WTC11 (cell line): ENCODE results near the gene FAM193A.

Source experiments
- FOXK1 ChIP-seq: sonication (generic); formaldehyde crosslinking; IDR thresholded peaks from 2 replicates; pipeline ENCODE4 v1.8.0; 2022; ENCODE audit warnings: mild to moderate bottlenecking, moderate library complexity, missing genetic modification reagents
- MYBL2 ChIP-seq: sonication (generic); formaldehyde crosslinking; IDR thresholded peaks from 2 replicates; pipeline ENCODE4 v1.8.1; 2023; ENCODE audit warnings: mild to moderate bottlenecking, moderate library complexity, missing genetic modification reagents
- NFE2L1 ChIP-seq: sonication (generic); formaldehyde crosslinking; IDR thresholded peaks from 2 replicates; pipeline ENCODE4 v1.8.1; 2023; ENCODE audit warnings: missing genetic modification reagents
- NR3C1 ChIP-seq: sonication (generic); formaldehyde crosslinking; conservative IDR thresholded peaks from 2 replicates; pipeline ENCODE4 v1.8.1; 2023; ENCODE audit warnings: low read depth, mild to moderate bottlenecking, missing genetic modification reagents
- SMAD3 ChIP-seq: sonication (generic); formaldehyde crosslinking; IDR thresholded peaks from 2 replicates; pipeline ENCODE4 v1.8.0; 2022; ENCODE audit warnings: missing genetic modification reagents, mild to moderate bottlenecking, borderline replicate concordance
- TF ChIP-seq, protein P1 (sequence below): sonication (generic); formaldehyde crosslinking; IDR thresholded peaks from 2 replicates; pipeline ENCODE4 v1.8.0; 2022; ENCODE audit warnings: mild to moderate bottlenecking, missing genetic modification reagents
- TF ChIP-seq, protein P2 (sequence below): sonication (generic); formaldehyde crosslinking; conservative IDR thresholded peaks from 2 replicates; pipeline ENCODE4 v1.8.1; 2022; ENCODE audit warnings: mild to moderate bottlenecking, missing genetic modification reagents
- TF ChIP-seq, protein P3 (sequence below): fragments of 200-600 bp; IDR thresholded peaks from 2 replicates; pipeline ENCODE4 v1.8.0; 2022; ENCODE audit warnings: antibody characterized with exemption
- TF ChIP-seq, protein P4 (sequence below): sonication (generic); formaldehyde crosslinking; IDR thresholded peaks from 2 replicates; pipeline ENCODE4 v1.8.1; 2023; ENCODE audit warnings: mild to moderate bottlenecking, missing genetic modification reagents, moderate library complexity
- TF ChIP-seq, protein P5 (sequence below): sonication (generic); formaldehyde crosslinking; IDR thresholded peaks from 2 replicates; pipeline ENCODE4 v1.8.0; 2023; ENCODE audit warnings: missing genetic modification reagents
- TF ChIP-seq, protein P6 (sequence below): sonication (generic); formaldehyde crosslinking; IDR thresholded peaks from 2 replicates; pipeline ENCODE4 v1.8.1; 2023; ENCODE audit warnings: mild to moderate bottlenecking, moderate library complexity, missing genetic modification reagents

DNA sequence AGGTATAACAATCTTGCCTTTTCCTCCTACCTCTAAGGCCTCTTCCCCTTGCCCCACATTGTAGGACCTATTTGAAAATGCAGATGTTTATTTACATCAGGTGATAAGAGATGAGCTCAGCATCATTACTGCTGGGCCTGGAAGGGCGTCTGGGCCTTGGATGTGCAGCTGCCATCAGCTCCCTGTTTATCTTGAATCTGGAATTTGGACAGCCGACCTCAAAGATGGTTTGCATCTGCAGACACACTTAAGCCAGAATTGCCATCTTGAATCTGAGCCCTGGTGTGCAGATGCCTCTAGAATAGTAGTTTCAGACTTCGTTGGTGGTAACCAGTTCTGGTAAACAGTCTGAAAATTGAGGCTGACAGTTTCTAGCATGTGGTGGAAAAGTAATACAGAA lies 59.0 kb downstream of the FAM193A start:
- TF ChIP-seq, protein P1, sequence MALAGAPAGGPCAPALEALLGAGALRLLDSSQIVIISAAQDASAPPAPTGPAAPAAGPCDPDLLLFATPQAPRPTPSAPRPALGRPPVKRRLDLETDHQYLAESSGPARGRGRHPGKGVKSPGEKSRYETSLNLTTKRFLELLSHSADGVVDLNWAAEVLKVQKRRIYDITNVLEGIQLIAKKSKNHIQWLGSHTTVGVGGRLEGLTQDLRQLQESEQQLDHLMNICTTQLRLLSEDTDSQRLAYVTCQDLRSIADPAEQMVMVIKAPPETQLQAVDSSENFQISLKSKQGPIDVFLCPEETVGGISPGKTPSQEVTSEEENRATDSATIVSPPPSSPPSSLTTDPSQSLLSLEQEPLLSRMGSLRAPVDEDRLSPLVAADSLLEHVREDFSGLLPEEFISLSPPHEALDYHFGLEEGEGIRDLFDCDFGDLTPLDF (CRISPR knock-in tag): no peak
- TF ChIP-seq NR3C1 (CRISPR knock-in tag) (no peak), SMAD3 (CRISPR knock-in tag) (no peak), FOXK1 (CRISPR knock-in tag) (no peak), NFE2L1 (no peak), MYBL2 (CRISPR knock-in tag) (no peak)
- TF ChIP-seq, protein P2, sequence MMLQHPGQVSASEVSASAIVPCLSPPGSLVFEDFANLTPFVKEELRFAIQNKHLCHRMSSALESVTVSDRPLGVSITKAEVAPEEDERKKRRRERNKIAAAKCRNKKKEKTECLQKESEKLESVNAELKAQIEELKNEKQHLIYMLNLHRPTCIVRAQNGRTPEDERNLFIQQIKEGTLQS (CRISPR knock-in tag): no peak
- TF ChIP-seq, protein P3, sequence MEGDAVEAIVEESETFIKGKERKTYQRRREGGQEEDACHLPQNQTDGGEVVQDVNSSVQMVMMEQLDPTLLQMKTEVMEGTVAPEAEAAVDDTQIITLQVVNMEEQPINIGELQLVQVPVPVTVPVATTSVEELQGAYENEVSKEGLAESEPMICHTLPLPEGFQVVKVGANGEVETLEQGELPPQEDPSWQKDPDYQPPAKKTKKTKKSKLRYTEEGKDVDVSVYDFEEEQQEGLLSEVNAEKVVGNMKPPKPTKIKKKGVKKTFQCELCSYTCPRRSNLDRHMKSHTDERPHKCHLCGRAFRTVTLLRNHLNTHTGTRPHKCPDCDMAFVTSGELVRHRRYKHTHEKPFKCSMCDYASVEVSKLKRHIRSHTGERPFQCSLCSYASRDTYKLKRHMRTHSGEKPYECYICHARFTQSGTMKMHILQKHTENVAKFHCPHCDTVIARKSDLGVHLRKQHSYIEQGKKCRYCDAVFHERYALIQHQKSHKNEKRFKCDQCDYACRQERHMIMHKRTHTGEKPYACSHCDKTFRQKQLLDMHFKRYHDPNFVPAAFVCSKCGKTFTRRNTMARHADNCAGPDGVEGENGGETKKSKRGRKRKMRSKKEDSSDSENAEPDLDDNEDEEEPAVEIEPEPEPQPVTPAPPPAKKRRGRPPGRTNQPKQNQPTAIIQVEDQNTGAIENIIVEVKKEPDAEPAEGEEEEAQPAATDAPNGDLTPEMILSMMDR: no peak
- TF ChIP-seq, protein P4, sequence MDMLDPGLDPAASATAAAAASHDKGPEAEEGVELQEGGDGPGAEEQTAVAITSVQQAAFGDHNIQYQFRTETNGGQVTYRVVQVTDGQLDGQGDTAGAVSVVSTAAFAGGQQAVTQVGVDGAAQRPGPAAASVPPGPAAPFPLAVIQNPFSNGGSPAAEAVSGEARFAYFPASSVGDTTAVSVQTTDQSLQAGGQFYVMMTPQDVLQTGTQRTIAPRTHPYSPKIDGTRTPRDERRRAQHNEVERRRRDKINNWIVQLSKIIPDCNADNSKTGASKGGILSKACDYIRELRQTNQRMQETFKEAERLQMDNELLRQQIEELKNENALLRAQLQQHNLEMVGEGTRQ: no peak
- TF ChIP-seq, protein P5, sequence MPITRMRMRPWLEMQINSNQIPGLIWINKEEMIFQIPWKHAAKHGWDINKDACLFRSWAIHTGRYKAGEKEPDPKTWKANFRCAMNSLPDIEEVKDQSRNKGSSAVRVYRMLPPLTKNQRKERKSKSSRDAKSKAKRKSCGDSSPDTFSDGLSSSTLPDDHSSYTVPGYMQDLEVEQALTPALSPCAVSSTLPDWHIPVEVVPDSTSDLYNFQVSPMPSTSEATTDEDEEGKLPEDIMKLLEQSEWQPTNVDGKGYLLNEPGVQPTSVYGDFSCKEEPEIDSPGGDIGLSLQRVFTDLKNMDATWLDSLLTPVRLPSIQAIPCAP: no peak
- TF ChIP-seq, protein P6, sequence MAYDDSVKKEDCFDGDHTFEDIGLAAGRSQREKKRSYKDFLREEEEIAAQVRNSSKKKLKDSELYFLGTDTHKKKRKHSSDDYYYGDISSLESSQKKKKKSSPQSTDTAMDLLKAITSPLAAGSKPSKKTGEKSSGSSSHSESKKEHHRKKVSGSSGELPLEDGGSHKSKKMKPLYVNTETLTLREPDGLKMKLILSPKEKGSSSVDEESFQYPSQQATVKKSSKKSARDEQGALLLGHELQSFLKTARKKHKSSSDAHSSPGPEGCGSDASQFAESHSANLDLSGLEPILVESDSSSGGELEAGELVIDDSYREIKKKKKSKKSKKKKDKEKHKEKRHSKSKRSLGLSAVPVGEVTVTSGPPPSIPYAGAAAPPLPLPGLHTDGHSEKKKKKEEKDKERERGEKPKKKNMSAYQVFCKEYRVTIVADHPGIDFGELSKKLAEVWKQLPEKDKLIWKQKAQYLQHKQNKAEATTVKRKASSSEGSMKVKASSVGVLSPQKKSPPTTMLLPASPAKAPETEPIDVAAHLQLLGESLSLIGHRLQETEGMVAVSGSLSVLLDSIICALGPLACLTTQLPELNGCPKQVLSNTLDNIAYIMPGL: no peak
